SU-DHL-6 (cell line): ENCODE measurements around the gene ENOX1.

Source experiments
- H2AFZ ChIP-seq: fragments of 200-600 bp; sonication (generic); 2 replicates; pipeline ENCODE4 v1.6.1; 2014; ENCODE audit warnings: low read depth, mild to moderate bottlenecking, moderate library complexity, mixed read lengths, antibody characterized with exemption, low read length; ENCODE audit not compliant: severe bottlenecking
- H3F3A ChIP-seq: fragments of 200-600 bp; shearing (Covaris generic); 2 replicates; pipeline ENCODE4 v1.6.0; 2016; ENCODE audit warnings: antibody characterized with exemption, mild to moderate bottlenecking; ENCODE audit not compliant: insufficient read depth
- H3K27ac ChIP-seq: fragments of 200-600 bp; sonication (generic); 2 replicates; pipeline ENCODE4 v1.5.1; 2016; ENCODE audit warnings: low read depth, mild to moderate bottlenecking, low read length, moderate library complexity, mixed read lengths
- H3K27me3 ChIP-seq: fragments of 200-600 bp; sonication (generic), shearing (Covaris generic); 2 replicates; pipeline ENCODE4 v1.6.0; 2014; ENCODE audit warnings: mild to moderate bottlenecking, low read length
- H3K36me3 ChIP-seq: fragments of 200-600 bp; sonication (generic); 2 replicates; pipeline ENCODE4 v1.6.1; 2014; ENCODE audit warnings: mild to moderate bottlenecking, low read length, mixed read lengths
- H3K4me2 ChIP-seq: fragments of 300-600, 200-600 bp; shearing (Covaris generic), sonication (generic); 2 replicates; pipeline ENCODE4 v1.6.0; 2014; ENCODE audit warnings: low read length, low read depth, mild to moderate bottlenecking; ENCODE audit not compliant: poor library complexity, severe bottlenecking
- H3K4me3 ChIP-seq: fragments of 200-600 bp; sonication (generic); 2 replicates; pipeline ENCODE4 v1.5.1; 2014; ENCODE audit warnings: antibody characterized with exemption, low read length, mild to moderate bottlenecking, mixed read lengths; ENCODE audit not compliant: insufficient read depth, poor library complexity, severe bottlenecking
- H3K79me2 ChIP-seq: fragments of 200-600 bp; sonication (generic); 2 replicates; pipeline ENCODE4 v1.6.1; 2014; ENCODE audit warnings: mild to moderate bottlenecking, low read length, moderate library complexity; ENCODE audit not compliant: insufficient read depth
- H3K9ac ChIP-seq: fragments of 200-600 bp; sonication (generic); 2 replicates; pipeline ENCODE4 v1.7.0; 2014; ENCODE audit warnings: mild to moderate bottlenecking, low read length
- H3K9me2 ChIP-seq: fragments of 200-600 bp; sonication (generic); replicated peaks from 2 replicates; pipeline ENCODE4 v1.6.1; 2014; ENCODE audit warnings: low read length; ENCODE audit not compliant: insufficient read depth
- H3K9me3 ChIP-seq: fragments of 200-600 bp; sonication (generic); 2 replicates; pipeline ENCODE4 v1.6.1; 2014; ENCODE audit warnings: low read length, mixed read lengths; ENCODE audit not compliant: insufficient read depth
- H4K20me1 ChIP-seq: fragments of 200-600 bp; sonication (generic); 2 replicates; pipeline ENCODE4 v1.6.1; 2014; ENCODE audit warnings: low read depth, mild to moderate bottlenecking, antibody characterized with exemption, low read length, moderate library complexity, mixed read lengths
- EZH2phosphoT487 ChIP-seq: fragments of 200-600 bp; sonication (generic), shearing (Covaris generic); conservative IDR thresholded peaks from 2 replicates; pipeline ENCODE4 v1.6.1; 2018; ENCODE audit warnings: mild to moderate bottlenecking, antibody characterized with exemption, low read length, moderate library complexity, mixed read lengths
- TF ChIP-seq, protein P1 (sequence below): fragments of 200-600 bp; sonication (generic); IDR thresholded peaks from one replicate; pipeline ENCODE4 v1.5.1; 2017; ENCODE audit warnings: antibody characterized with exemption, mild to moderate bottlenecking, low read length, moderate library complexity; ENCODE audit not compliant: insufficient read depth, poor library complexity, severe bottlenecking

The ENOX1 gene

DNA sequence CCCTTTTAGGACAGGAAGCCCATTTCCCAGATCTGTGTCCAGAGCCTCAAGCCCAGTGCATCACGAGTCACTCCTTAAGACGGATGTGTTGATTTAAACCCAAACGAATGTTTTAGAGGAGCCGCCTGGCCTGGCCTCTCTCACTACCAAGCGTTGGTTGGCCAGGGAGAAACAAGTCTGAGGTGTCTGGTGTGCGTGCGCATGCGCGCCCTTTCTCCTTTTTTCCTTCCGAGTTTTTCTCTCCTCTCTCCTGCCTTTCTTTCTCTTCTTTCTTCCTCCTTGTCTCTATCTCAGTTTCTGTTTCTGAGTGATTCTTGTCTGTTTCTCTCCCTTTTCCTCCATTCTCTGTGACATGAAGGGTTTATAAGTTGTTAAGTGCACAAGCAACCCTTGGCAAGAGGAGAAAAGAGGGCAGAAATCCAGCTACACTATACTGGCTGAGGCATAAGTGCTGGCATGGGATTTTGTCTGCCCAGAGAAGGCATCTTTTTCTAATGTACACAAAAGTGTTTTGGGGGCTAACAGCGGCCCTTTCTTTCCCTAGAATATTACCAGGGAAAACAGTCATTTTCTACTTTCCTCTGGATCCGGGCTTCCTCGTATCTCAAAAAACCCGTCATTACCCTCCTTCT is 592.9 kb downstream of the ENOX1 start:
- H3K4me2 ChIP-seq = no peak overlapping the region
- no peaks in the 10 kb centered on the region for H3K79me2 ChIP-seq
- H3K9ac ChIP-seq = no peak overlapping the region
- no peak overlapping the region for H3K4me3 ChIP-seq
- no peaks in the 10 kb centered on the region for H3K9me2 ChIP-seq
- H3K36me3 ChIP-seq = no peaks in the 10 kb centered on the region
- no peak overlapping the region for H2AFZ ChIP-seq
- no peaks in the 10 kb centered on the region for H3F3A ChIP-seq
- H3K27me3 ChIP-seq = no peaks in the 10 kb centered on the region
- H4K20me1 ChIP-seq = no peaks in the 10 kb centered on the region
- TF ChIP-seq EZH2phosphoT487 = no peak
- TF ChIP-seq, protein P1, sequence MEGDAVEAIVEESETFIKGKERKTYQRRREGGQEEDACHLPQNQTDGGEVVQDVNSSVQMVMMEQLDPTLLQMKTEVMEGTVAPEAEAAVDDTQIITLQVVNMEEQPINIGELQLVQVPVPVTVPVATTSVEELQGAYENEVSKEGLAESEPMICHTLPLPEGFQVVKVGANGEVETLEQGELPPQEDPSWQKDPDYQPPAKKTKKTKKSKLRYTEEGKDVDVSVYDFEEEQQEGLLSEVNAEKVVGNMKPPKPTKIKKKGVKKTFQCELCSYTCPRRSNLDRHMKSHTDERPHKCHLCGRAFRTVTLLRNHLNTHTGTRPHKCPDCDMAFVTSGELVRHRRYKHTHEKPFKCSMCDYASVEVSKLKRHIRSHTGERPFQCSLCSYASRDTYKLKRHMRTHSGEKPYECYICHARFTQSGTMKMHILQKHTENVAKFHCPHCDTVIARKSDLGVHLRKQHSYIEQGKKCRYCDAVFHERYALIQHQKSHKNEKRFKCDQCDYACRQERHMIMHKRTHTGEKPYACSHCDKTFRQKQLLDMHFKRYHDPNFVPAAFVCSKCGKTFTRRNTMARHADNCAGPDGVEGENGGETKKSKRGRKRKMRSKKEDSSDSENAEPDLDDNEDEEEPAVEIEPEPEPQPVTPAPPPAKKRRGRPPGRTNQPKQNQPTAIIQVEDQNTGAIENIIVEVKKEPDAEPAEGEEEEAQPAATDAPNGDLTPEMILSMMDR = no peak
- no peak overlapping the region for H3K27ac ChIP-seq
- H3K9me3 ChIP-seq = no peaks in the 10 kb centered on the region

DNA sequence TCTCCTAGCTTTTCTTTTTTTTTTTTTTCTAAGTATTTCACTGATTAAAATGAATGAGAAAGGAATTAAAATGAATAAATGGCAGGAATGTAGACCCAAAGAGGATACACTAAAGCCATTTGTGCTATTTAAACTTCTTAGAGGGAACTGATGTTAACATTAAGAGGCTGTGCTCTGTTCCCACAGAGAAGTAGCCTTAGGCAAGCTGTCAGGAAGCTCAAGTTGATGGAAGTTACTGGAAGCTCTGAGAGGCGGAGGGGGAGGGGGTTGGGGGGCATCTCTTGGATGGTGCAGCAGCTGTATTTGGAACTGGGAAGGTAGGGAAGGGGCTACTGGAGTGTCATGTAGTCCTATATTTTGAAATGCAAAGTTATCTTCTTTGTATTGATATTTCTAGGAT is 595.2 kb downstream of the ENOX1 start:
- Histone ChIP-seq H2AFZ (no peak overlapping the region), H3K4me2 (no peak overlapping the region), H3F3A (no peaks in the 10 kb centered on the region), H3K4me3 (no peak overlapping the region), H3K79me2 (no peaks in the 10 kb centered on the region), H3K9me2 (no peaks in the 10 kb centered on the region), H3K27ac (no peak overlapping the region), H3K9ac (no peak overlapping the region), H3K9me3 (no peaks in the 10 kb centered on the region), H4K20me1 (no peaks in the 10 kb centered on the region), H3K27me3 (no peaks in the 10 kb centered on the region), H3K36me3 (no peaks in the 10 kb centered on the region)
- TF ChIP-seq EZH2phosphoT487 = no peak
- TF ChIP-seq, protein P1 = no peak

DNA sequence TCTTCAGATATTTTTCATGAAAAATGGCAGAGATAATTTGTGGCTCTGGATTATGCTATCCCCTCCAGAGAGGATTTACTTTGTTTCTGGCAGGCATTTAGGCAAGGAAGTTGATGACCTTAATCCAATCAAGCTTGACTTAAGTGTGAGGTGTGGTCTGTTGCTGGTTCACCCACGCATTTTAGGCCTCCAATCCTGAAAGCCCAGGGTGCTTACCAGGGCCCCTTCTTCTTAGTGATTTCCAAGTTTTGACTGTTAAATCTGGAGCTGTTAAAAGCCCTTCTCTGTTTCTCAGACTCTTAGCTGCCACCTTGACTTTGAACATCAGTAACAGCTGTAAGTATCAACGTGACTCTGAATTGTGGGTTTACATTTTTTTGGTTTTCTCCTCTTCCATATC is 601.5 kb downstream of the ENOX1 start:
- TF ChIP-seq EZH2phosphoT487 = no peak
- TF ChIP-seq, protein P1 = no peak
- no peaks in the 10 kb centered on the region for H3K36me3 ChIP-seq
- no peak overlapping the region for H3K4me2 ChIP-seq
- H2AFZ ChIP-seq = no peak overlapping the region
- H3F3A ChIP-seq = no peaks in the 10 kb centered on the region
- H3K4me3 ChIP-seq = no peak overlapping the region
- H4K20me1 ChIP-seq = no peaks in the 10 kb centered on the region
- no peak overlapping the region for H3K9ac ChIP-seq
- no peaks in the 10 kb centered on the region for H3K9me2 ChIP-seq
- no peaks in the 10 kb centered on the region for H3K9me3 ChIP-seq
- no peaks in the 10 kb centered on the region for H3K27me3 ChIP-seq
- H3K27ac ChIP-seq = no peak overlapping the region
- no peaks in the 10 kb centered on the region for H3K79me2 ChIP-seq

DNA sequence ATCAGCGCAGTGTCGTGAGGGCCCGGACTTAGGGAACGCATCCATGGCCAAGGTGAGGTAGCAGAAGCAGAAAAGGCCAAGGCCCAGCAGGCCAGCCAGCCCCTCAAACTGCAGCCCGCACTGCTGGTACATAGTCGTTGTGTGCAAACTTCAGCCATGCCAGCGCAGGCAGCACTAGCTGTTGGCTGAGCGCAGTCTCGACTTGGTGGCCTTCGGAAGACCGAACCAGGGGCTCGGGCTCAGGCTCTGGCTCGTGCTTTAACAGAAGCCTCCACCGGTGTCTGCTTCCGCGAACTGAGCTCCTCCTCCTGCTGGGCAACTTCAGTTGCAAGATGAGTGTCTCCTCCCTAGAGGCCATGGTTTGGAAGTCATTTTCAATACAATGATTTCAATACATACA is 605.9 kb downstream of the ENOX1 start:
- H4K20me1 ChIP-seq = no peaks in the 10 kb centered on the region
- no peak overlapping the region for H2AFZ ChIP-seq
- no peak overlapping the region for H3K27ac ChIP-seq
- no peaks in the 10 kb centered on the region for H3F3A ChIP-seq
- no peaks in the 10 kb centered on the region for H3K36me3 ChIP-seq
- TF ChIP-seq, protein P1 = no peak
- TF ChIP-seq EZH2phosphoT487 = no peak
- H3K79me2 ChIP-seq = no peaks in the 10 kb centered on the region
- H3K27me3 ChIP-seq = no peaks in the 10 kb centered on the region
- H3K4me3 ChIP-seq = no peak overlapping the region
- H3K9ac ChIP-seq = no peak overlapping the region
- no peak overlapping the region for H3K4me2 ChIP-seq
- peaks cover 3% of the 10 kb centered on the region; the same call in 1 of the 2 replicates for H3K9me3 ChIP-seq
- no peaks in the 10 kb centered on the region for H3K9me2 ChIP-seq
